NCI-H2107 treated with DMSO at 0.1 percent for 48 hours (cell line): ENCODE data around the gene PPP1R26.
"Not testable (repeated sequence)": the region's sequence is repeated elsewhere in the genome, so short reads cannot be mapped to it uniquely, and the experiment has no call there.

Experiments used
- DNase-seq: peaks from one replicate; lab custom pipeline; 2025; ENCODE audit not compliant: unreplicated experiment; lab: John Stamatoyannopoulos, UW

Gene PPP1R26

DNA sequence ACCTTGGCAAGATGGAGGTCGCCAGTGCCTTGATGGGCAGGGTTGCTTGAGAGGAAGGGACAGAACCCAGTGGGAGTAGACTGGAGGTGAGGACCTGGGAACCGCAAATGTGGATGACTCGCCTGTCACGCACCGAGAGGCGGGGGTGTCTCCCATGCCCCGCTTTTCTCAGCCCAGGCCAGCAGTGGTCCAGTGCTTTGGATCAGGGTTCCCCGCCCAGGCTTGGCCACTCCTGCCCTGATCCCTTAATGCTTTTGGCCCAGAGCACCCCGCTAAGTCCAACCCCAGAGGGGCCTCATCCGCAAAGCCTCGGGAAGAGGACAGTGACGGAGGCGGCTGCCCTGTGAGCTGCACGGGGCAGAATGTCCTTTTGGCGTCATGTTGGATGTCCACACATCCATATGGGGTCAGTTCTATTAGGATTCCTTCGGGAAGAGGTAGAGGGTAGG lies 23.3 kb downstream of the PPP1R26 start:
- no peak for DNase-seq

- DNase-seq = no peak
Measured at GRCh38 chr9:135503371-135504261, 24.0 kb downstream of the PPP1R26 start.

- peak; percentile 4 for DNase-seq
Measured at GRCh38 chr9:135504262-135505243, 25.0 kb downstream of the PPP1R26 start.

DNA sequence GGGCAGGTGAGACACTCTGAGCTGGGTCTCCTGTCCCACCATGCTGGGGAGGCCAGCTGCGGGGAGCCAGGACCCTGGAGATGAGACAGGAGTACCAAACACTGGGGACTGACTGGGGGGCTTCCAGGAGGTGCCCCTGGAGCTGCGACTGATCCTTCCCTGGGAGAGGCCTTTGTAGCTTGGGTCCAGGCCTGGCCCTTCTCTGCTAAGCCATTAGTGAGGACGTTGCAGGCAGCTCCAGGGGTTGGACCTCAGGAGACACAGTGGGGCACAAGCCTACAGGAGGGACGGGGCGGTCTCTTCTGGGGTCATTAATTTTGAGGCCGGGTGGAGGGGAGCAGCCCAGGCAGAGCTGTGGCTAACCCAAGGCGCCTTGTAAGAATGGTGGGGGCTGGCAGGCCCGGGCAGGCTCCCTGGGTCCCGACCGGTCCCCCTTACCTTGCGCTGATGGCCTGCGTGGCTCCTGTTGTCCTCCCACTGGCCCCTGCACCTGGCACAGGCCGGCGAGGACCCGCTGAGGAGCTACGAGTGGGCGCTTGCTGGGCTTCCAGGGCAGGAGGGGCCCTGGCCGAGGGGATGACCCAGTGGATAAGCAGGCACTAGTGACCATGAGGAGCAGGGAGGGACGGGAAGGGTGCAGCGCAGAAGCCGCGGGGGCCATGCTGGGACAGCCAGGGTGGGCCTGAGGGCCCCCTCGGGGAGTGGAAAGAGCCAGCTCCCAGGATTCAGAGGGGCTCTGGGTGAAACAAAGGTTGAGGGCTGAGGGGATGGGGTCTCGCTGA lies 26.0 kb downstream of the PPP1R26 start:
- no peak for DNase-seq

- DNase-seq = no peak
Measured at GRCh38 chr9:135506327-135507103, 26.9 kb downstream of the PPP1R26 start.

DNA sequence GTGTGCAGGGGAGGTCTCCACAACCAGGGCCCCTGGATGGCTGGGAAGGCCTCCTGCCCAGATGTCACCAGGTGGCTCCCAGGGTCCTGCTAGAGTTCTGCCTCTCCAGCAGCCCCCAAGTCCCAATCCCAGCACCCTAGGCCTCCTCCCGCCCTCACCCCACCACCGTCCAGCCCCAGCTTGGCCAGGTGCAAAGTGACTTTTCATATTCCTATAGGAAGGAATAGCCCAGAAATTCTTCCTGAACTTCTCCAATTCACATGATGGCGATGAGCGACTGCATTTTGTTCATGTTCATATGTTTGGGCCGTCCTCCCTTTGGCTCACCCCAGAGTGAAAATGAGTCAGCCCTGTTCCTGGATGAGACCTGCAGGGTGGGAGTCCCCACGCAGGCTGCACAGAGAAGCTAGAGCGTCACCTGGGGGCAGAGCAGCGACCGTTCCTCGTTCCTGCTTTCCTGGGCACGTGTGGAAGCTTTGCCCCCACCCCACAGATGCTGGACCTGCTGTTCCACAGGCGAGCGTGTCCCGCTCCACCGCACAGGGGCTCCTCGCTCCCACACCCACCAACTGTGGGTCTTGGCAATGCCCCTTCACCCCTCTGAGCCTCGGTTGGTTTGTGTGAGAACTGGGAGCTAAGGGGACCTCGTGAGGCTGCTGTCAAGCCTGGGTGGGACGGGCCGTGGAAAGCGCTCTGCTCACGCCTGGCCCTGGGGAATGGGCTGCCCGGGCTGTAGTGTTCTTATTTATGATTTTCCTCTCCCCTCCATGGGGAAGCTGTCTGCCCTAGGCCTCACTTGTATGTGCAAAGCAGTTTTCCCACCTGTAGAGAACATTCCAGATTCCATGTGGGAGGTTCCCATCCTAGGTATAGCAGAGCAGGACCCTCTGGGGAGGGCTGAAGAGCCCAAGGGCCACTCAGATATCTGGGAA lies 27.8 kb downstream of the PPP1R26 start:
- no peak for DNase-seq

DNA sequence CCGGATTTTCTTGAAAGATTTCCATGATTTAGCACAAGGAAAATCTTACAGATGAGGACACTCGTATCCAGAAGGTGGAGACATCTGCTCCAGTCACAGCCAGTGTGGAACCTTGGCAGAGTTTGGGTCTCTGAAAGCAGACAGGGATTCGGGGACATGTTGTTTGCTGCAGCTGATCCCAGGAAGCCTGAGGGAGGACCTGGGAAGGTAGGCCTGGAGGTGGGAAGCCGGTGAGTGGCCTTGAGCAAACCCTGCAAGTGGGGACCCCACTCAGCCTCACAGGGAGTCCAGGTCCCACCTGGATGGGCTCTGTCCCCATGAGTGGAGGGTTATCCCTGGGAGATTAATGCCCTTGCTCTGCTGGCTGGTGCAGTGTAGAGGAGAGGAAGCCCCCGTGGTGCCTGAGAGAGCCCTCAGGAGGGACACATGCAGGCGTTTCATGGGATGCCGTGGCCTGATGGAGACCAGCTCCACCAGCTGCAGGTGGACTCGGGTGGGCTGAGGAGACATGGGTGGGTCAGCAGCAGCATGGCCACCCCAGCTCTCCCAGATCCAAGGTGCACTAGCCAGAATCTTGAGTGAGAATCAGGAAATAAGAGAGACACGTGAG lies 28.7 kb downstream of the PPP1R26 start:
- DNase-seq = no peak

GRCh38 chr9:135509458-135509857 lies 29.9 kb downstream of the PPP1R26 start:
- no peak for DNase-seq

- no peak for DNase-seq
Measured at GRCh38 chr9:135512241-135512603, 32.6 kb downstream of the PPP1R26 start.

GRCh38 chr9:135512904-135513303 lies 33.3 kb downstream of the PPP1R26 start:
- no peak for DNase-seq

- no peak for DNase-seq
Measured at GRCh38 chr9:135513351-135513846, 33.8 kb downstream of the PPP1R26 start.

- not testable (repeated sequence) for DNase-seq
Measured at GRCh38 chr9:135513906-135514305, 34.3 kb downstream of the PPP1R26 start.

GRCh38 chr9:135514342-135515082 lies 34.9 kb downstream of the PPP1R26 start:
- no peak for DNase-seq

DNA sequence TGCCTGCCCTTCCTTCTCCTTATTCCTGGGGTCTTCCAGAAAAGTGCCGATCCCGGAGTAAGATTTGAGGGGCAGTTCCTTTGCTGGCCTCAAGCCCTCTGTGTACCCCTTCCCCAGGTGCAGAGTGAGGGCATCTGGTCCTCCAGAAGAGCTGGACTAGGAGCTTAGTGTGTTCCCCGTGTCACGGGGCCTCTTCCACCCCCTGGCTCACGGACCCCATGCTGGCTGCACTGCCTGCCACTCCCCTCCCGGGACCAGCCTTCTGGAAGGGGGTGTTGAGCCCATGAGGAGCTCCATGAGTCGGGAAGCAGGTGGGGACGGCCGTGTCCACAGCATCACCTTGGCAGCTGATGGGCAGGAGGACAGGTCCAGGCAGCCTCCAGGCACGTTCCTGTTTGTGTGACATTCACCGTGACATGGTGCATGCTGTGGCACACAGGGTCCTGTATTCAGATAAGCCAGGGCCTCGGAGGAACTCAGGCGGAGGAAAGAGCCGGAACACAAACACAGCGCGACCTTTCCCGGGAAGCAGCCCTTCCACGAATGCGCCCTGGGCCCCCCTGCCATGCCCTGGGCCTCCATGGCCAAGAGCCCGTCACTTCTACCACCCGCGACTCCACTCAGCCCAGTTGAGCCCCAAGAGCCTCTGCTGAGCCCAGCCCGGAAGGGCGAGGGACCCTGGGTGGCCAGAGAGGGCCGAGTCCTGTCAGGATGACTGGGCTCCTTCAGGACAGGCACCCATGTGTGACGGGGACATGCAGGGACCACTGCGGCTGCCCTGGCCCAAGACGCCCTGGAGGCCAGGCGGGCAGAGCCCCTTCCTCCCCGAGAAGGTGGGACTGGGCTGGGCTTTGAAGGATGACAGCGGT lies 35.7 kb downstream of the PPP1R26 start:
- DNase-seq = no peak

DNA sequence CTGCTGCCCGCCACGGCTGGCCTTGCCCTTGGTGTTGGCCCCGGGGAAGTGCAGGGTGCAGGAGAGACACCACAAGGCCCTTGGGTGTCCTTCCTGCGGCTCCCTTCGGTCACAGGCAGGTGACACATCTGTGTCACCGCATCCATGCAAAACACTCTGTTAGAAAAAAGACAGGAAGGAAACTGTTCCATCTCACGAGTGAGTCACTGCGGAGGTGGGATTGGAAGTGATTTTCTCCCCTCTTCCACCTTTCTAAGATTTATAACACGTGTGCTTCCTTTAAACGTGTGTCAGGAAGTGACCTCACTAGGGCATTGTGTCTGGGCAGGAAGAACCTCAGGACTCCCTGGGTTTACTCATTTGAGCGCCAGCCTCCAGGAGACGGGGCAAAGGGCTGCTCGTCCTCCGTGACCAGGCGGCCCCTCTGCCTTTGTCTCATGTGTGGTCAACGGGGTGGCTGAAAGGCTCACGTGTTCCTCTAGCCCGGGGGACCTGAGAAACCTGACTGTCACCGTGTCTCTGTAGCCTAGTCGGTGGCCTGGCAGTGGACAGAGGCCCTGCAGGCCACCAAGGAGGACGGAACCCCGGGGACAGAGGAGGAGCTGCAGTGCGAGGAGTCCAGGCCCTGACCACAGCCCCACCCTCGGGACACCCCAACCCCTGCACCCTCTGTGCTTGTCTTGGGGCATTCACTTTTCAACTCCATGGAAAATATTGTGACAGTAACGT lies 36.7 kb downstream of the PPP1R26 start:
- DNase-seq = no peak

DNA sequence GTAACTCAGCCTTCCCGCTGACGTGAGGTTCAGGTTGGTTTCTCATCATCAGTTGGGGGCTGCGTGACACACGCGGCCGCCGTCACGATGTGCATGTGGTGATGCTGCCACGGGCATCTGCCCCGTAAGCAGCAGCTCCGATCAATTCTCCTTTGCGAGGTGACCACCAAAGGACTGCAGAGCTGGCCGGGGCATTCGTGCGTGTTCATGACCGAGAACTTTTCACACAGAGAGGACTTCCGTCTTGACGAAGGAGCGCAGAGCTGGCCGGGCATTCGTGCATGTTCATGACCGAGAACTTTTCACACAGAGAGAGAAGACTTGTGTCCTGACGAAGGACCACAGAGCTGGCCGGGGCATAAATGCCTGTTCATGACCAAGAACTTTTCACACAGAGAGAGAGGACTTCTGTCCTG lies 37.8 kb downstream of the PPP1R26 start:
- no peak for DNase-seq
